Measurements from ENCODE around the gene PDP2. TPM values are rescaled to one million over a fixed set of nuclear protein-coding genes. Genes with fewer than 3 reads are reported as not detected.

The PDP2 gene
- total and polyA plus RNA-seq, 2 donors from 2014 or later, result 5.1 to 9.2 TPM

DNA sequence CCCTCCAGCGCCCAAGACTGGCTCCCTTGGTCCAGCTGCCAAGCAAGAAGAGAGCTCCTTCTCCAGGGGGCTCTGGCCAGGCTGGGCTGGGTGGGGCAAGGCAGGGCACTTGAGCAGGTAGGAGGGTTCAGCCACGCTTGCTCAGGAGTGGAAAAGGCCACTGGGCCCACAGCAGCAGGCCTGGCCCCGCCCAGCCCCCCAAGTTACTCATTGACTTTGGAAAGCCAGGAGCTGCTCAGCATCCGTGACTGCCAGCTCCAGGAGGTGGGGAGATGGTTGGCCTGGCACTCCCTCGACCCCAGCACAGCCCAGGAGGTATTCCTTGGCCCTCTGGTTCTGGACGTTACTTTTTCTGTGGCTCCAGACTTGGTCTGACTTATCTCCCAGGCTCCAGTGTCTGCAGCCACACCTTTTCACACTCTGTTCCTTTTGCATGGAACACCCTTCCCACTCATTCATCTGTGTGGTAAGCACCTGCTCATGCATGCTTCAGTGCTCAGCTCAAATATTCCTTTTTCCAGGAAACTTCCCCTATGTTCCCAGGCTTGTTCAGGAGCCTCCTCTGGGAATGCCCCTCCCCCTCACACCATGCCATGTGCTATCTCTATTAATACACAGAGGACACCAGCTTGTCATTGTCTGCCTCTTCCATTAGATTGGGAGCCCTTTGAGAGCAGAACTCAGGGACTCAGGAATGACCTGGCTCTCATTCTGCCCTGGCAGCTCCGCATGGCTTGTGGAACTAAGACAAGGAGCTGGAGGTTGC, 38.7 kb downstream of the PDP2 start, which contains the start of gene CDH16:
CDH16 (minus strand) TSS at position 83 of the 766 bp plus-strand sequence. CDS start 820 bp downstream, outside the sequence.
- peak within 1 kb of the TSS; percentile 93 for H3K27ac ChIP-seq (ENCODE audit: low read depth in 2 of 2, low read length in 2 of 2)
- peaks cover 0 to 38% (median 27%) of the 10 kb centered on the region in 3 donors for H3K4me1 ChIP-seq (ENCODE audit: control insufficient read depth in 2 of 3, insufficient read depth in 2 of 3, low read depth in 1 of 3, low read length in 3 of 3)
- peak within 1 kb of the TSS in 2 of 3 donors; percentile 87 to 88 for H3K9ac ChIP-seq (ENCODE audit: low read length in 3 of 3)
- DNase-seq (peak; percentile 90 to 97 (median 93)), FAIRE-seq (no peak)
- TF ChIP-seq CTCF (IDR thresholded peaks at IDR 0.05; ENCODE audit: borderline replicate concordance, extremely low read depth, insufficient read depth), result no peak
- intact Hi-C loops (cut with DNase I), result no loop called here
- H3K27me3 ChIP-seq (ENCODE audit: control insufficient read depth, insufficient read depth, low read length), result no peaks in the 10 kb centered on the region
- H3K4me3 ChIP-seq (ENCODE audit: low read length in 3 of 3), result peak within 1 kb of the TSS; percentile 42 to 86 (median 84)
- H3K36me3 ChIP-seq (ENCODE audit: control insufficient read depth in 2 of 3, insufficient read depth in 3 of 3, low read length in 3 of 3), result peaks cover 0 to 12% (median 3%) of the 10 kb centered on the region in 3 donors
- no peaks in the 10 kb centered on the region for H3K9me3 ChIP-seq (ENCODE audit: control insufficient read depth in 2 of 3, insufficient read depth in 1 of 3, low read length in 3 of 3)

GRCh38 chr16:66919569-66920298, 39.4 kb downstream of the PDP2 start:
- FAIRE-seq (no peak), DNase-seq (no peak)
- H3K9me3 ChIP-seq (ENCODE audit: control insufficient read depth in 2 of 3, insufficient read depth in 1 of 3, low read length in 3 of 3), result no peaks in the 10 kb centered on the region
- peaks cover 0 to 5% (median 0%) of the 10 kb centered on the region in 3 donors for H3K36me3 ChIP-seq (ENCODE audit: control insufficient read depth in 2 of 3, insufficient read depth in 3 of 3, low read length in 3 of 3)
- no peak for TF ChIP-seq CTCF (IDR thresholded peaks at IDR 0.05; ENCODE audit: borderline replicate concordance, extremely low read depth, insufficient read depth)
- intact Hi-C loops (cut with DNase I), result no loop called here
- peak overlapping the region; percentile 93 for H3K27ac ChIP-seq (ENCODE audit: low read depth in 2 of 2, low read length in 2 of 2)
- peak overlapping the region in 1 of 3 donors; percentile 10 for H3K4me3 ChIP-seq (ENCODE audit: low read length in 3 of 3)
- no peaks in the 10 kb centered on the region for H3K27me3 ChIP-seq (ENCODE audit: control insufficient read depth, insufficient read depth, low read length)
- H3K4me1 ChIP-seq (ENCODE audit: control insufficient read depth in 2 of 3, insufficient read depth in 2 of 3, low read depth in 1 of 3, low read length in 3 of 3), result peaks cover 0 to 32% (median 27%) of the 10 kb centered on the region in 3 donors
- H3K9ac ChIP-seq (ENCODE audit: low read length in 3 of 3), result peak overlapping the region in 2 of 3 donors; percentile 49 to 63

- Histone ChIP-seq H3K27me3 (ENCODE audit: control insufficient read depth, insufficient read depth, low read length) (no peaks in the 10 kb centered on the region), H3K9ac (ENCODE audit: low read length in 3 of 3) (peak overlapping the region in 1 of 3 donors; percentile 63), H3K9me3 (ENCODE audit: control insufficient read depth in 2 of 3, insufficient read depth in 1 of 3, low read length in 3 of 3) (no peaks in the 10 kb centered on the region), H3K36me3 (ENCODE audit: control insufficient read depth in 2 of 3, insufficient read depth in 3 of 3, low read length in 3 of 3) (peaks cover 0 to under 1% (median 0%) of the 10 kb centered on the region in 3 donors), H3K4me3 (ENCODE audit: low read length in 3 of 3) (no peak overlapping the region), H3K27ac (ENCODE audit: low read depth in 2 of 2, low read length in 2 of 2) (peak overlapping the region; percentile 93), H3K4me1 (ENCODE audit: control insufficient read depth in 2 of 3, insufficient read depth in 2 of 3, low read depth in 1 of 3, low read length in 3 of 3) (peaks cover 0 to 32% (median 27%) of the 10 kb centered on the region in 3 donors)
- TF ChIP-seq CTCF (IDR thresholded peaks at IDR 0.05; ENCODE audit: borderline replicate concordance, extremely low read depth, insufficient read depth), result no peak
- intact Hi-C loops (cut with DNase I), result no loop called here
- FAIRE-seq, result no peak
- DNase-seq, result no peak
Measured at GRCh38 chr16:66920299-66920590, 39.9 kb downstream of the PDP2 start.

All from kidney (tissue), 14 donors.